H1 (cell line): ENCODE measurements around the gene ADPRH. TPM values are rescaled to one million over a fixed set of nuclear protein-coding genes. Genes with fewer than 3 reads are reported as not detected.
A peak's percentile ranks its signal among the peaks of the same experiment; 100 is the strongest.

Experiments
- CTCF ChIA-PET: fragments of 300-600 bp; sonication (Branson Sonifier 250); formaldehyde crosslinking; loops from one replicate; lab custom pipeline; 2021; ENCODE audit not compliant: partially characterized antibody; lab: Charles Lee
- POLR2A ChIA-PET: fragments of 300-600 bp; sonication (Branson Sonifier 250); formaldehyde crosslinking; loops from one replicate; lab custom pipeline; 2021; ENCODE audit warnings: inconsistent platforms; ENCODE audit not compliant: partially characterized antibody; lab: Charles Lee
- DNase-seq, 2 experiments: peaks; one replicate each; pipeline versions ENCODE4 v3.0.0 to v3.0.0-alpha.2; 2010 to 2022; ENCODE audit warnings: low spot score in 2 of 2, low read depth in 1 of 2, mixed read lengths in 1 of 2
- FAIRE-seq: peaks from 2 replicates; lab custom pipeline; 2011; peaks lifted over from hg19 to GRCh38; lab: Jason Lieb, UNC
- H2AFZ ChIP-seq: 2 replicates; pipeline ENCODE4 v1.8.1; 2012; ENCODE audit warnings: low read length, inconsistent platforms
- H2AK5ac ChIP-seq: 2 replicates; pipeline ENCODE4 v1.6.1; 2013; ENCODE audit warnings: low read depth, low read length
- H2BK120ac ChIP-seq: replicated peaks from 2 replicates; pipeline ENCODE3; 2013; ENCODE audit warnings: low read depth, low read length, inconsistent platforms
- H2BK12ac ChIP-seq: 2 replicates; pipeline ENCODE4 v1.6.1; 2013; ENCODE audit warnings: low read depth, low read length
- H2BK15ac ChIP-seq: 2 replicates; pipeline ENCODE4 v1.6.1; 2013; ENCODE audit warnings: low read length
- H2BK20ac ChIP-seq: 2 replicates; pipeline ENCODE4 v1.6.1; 2013; ENCODE audit warnings: low read length
- H2BK5ac ChIP-seq: 2 replicates; pipeline ENCODE4 v1.6.1; 2013; ENCODE audit warnings: low read depth, low read length
- H3K14ac ChIP-seq: 2 replicates; pipeline ENCODE4 v1.6.1; 2013; ENCODE audit warnings: inconsistent platforms; ENCODE audit not compliant: insufficient read length
- H3K18ac ChIP-seq: 2 replicates; pipeline ENCODE4 v1.6.1; 2013; ENCODE audit warnings: low read length; ENCODE audit errors: extremely low read depth
- H3K23ac ChIP-seq: 2 replicates; pipeline ENCODE4 v1.6.1; 2013; ENCODE audit warnings: inconsistent platforms; ENCODE audit not compliant: insufficient read length
- H3K23me2 ChIP-seq: 2 replicates; pipeline ENCODE4 v1.6.1; 2013; ENCODE audit warnings: low read depth, low read length
- H3K27ac ChIP-seq: 2 replicates; pipeline ENCODE4 v1.6.1; 2011; ENCODE audit warnings: low read depth, low read length, inconsistent platforms
- H3K27me3 ChIP-seq, 4 experiments: replicated peaks in 1 of 4; 1 replicate in 1 of 4; 2 replicates in 3 of 4; pipeline versions ENCODE4 v1.6.1 to v1.8.1; 2011 to 2013; ENCODE audit warnings: low read length in 3 of 4, mild to moderate bottlenecking in 3 of 4, inconsistent platforms in 2 of 4, mixed read lengths in 2 of 4, moderate library complexity in 1 of 4; ENCODE audit not compliant: control insufficient read depth in 3 of 4, insufficient read depth in 3 of 4; ENCODE audit errors: extremely low read depth in 1 of 4
- H3K36me3 ChIP-seq, 4 experiments: 2 replicates each; pipeline versions ENCODE4 v1.6.1 to v1.8.1; 2011 to 2013; ENCODE audit warnings: mild to moderate bottlenecking in 4 of 4, low read length in 3 of 4, moderate library complexity in 2 of 4, control low read depth in 1 of 4, inconsistent platforms in 1 of 4; ENCODE audit not compliant: insufficient read depth in 4 of 4, control insufficient read depth in 2 of 4
- H3K4ac ChIP-seq: replicated peaks from 2 replicates; pipeline ENCODE3; 2013; ENCODE audit warnings: low read length, low read depth, mixed read lengths, inconsistent platforms; ENCODE audit not compliant: insufficient read length
- H3K4me1 ChIP-seq, 4 experiments: replicated peaks in 1 of 4; 1 replicate in 1 of 4; 2 replicates in 3 of 4; pipeline versions ENCODE4 v1.6.1 to v1.8.1; 2011 to 2013; ENCODE audit warnings: low read length in 3 of 4, inconsistent platforms in 2 of 4, mixed read lengths in 1 of 4; ENCODE audit not compliant: insufficient read depth in 4 of 4, control insufficient read depth in 3 of 4
- H3K4me2 ChIP-seq, 2 experiments: 2 replicates each; pipeline versions ENCODE4 v1.6.1 to v1.8.1; 2011 to 2013; ENCODE audit warnings: low read depth in 2 of 2, low read length in 2 of 2, control low read depth in 1 of 2, inconsistent platforms in 1 of 2, mild to moderate bottlenecking in 1 of 2; ENCODE audit not compliant: insufficient read depth in 1 of 2
- H3K4me3 ChIP-seq, 4 experiments: fragments of 200-600, 300-600 bp in 1 of 4; sonication (generic), shearing (Covaris generic), sonication (Bioruptor Twin) in 1 of 4; 2 replicates each; pipeline versions ENCODE4 v1.5.1 to v1.8.1; 2011 to 2016; ENCODE audit warnings: low read length in 4 of 4, low read depth in 3 of 4, control low read depth in 2 of 4, inconsistent platforms in 2 of 4, mild to moderate bottlenecking in 2 of 4, mixed read lengths in 1 of 4, moderate library complexity in 1 of 4; ENCODE audit not compliant: insufficient read depth in 2 of 4; ENCODE audit errors: extremely low read depth in 1 of 4
- H3K56ac ChIP-seq: replicated peaks from 2 replicates; pipeline ENCODE3; 2013; ENCODE audit warnings: low read depth, mild to moderate bottlenecking, mixed read lengths, low read length, inconsistent platforms; ENCODE audit not compliant: insufficient read length
- H3K79me1 ChIP-seq: 2 replicates; pipeline ENCODE4 v1.6.1; 2013; ENCODE audit warnings: low read depth, low read length, control low read depth
- H3K79me2 ChIP-seq, 2 experiments: 2 replicates each; pipeline versions ENCODE4 v1.6.1 to v1.8.1; 2012 to 2013; ENCODE audit warnings: low read length in 2 of 2, mild to moderate bottlenecking in 2 of 2, inconsistent platforms in 1 of 2; ENCODE audit not compliant: insufficient read depth in 2 of 2, control insufficient read depth in 1 of 2
- H3K9ac ChIP-seq, 4 experiments: replicated peaks in 1 of 4; 1 replicate in 1 of 4; 2 replicates in 3 of 4; pipeline versions ENCODE4 v1.6.1 to v1.8.1; 2011 to 2013; ENCODE audit warnings: low read depth in 3 of 4, low read length in 3 of 4, control low read depth in 2 of 4, mild to moderate bottlenecking in 2 of 4, moderate library complexity in 2 of 4, inconsistent platforms in 1 of 4; ENCODE audit errors: extremely low read depth in 1 of 4
- H3K9me3 ChIP-seq, 2 experiments: 2 replicates each; pipeline versions ENCODE4 v1.6.1 to v1.8.1; 2012 to 2013; ENCODE audit warnings: mild to moderate bottlenecking in 2 of 2, moderate library complexity in 2 of 2, control low read depth in 1 of 2, inconsistent platforms in 1 of 2, low read depth in 1 of 2, low read length in 1 of 2, mixed read lengths in 1 of 2; ENCODE audit not compliant: insufficient read depth in 2 of 2
- H4K20me1 ChIP-seq, 2 experiments: replicated peaks in 1 of 2; 2 replicates each; pipeline versions ENCODE3 to v1.8.1; 2011 to 2013; ENCODE audit warnings: inconsistent platforms in 2 of 2, low read length in 2 of 2, mild to moderate bottlenecking in 1 of 2; ENCODE audit not compliant: insufficient read depth in 2 of 2, control insufficient read depth in 1 of 2
- H4K5ac ChIP-seq: 2 replicates; pipeline ENCODE4 v1.6.1; 2013; ENCODE audit warnings: low read length, low read depth, mixed read lengths, inconsistent platforms; ENCODE audit not compliant: insufficient read length
- H4K8ac ChIP-seq: 2 replicates; pipeline ENCODE4 v1.8.0; 2013; ENCODE audit warnings: mild to moderate bottlenecking, moderate library complexity, low read length, inconsistent platforms; ENCODE audit not compliant: insufficient read depth; ENCODE audit errors: extremely low read depth
- H4K91ac ChIP-seq: replicated peaks from 2 replicates; pipeline ENCODE3; 2013; ENCODE audit warnings: low read length, mixed read lengths, inconsistent platforms; ENCODE audit not compliant: insufficient read length
- BRCA1 ChIP-seq: IDR thresholded peaks from 2 replicates; pipeline ENCODE4 v1.6.1; 2012; ENCODE audit warnings: low read depth, low read length, improper control_type of control experiment
- CTCF ChIP-seq, 3 experiments: IDR thresholded peaks; 1 replicate in 2 of 3; 2 replicates in 1 of 3; pipeline versions ENCODE4 v1.5.1 to v1.6.1; 2011; ENCODE audit warnings: low read length in 3 of 3, mild to moderate bottlenecking in 3 of 3, inconsistent platforms in 2 of 3, low read depth in 1 of 3, moderate library complexity in 1 of 3; ENCODE audit not compliant: insufficient read depth in 1 of 3; ENCODE audit errors: control extremely low read depth in 1 of 3
- EZH2 ChIP-seq: fragments of 200-600 bp; sonication (generic); IDR thresholded peaks from 2 replicates; pipeline ENCODE4 v1.7.1; 2012; ENCODE audit warnings: low read depth, mild to moderate bottlenecking, moderate library complexity, low read length, inconsistent platforms; ENCODE audit not compliant: severe bottlenecking
- MAFK ChIP-seq: IDR thresholded peaks from 2 replicates; pipeline ENCODE4 v1.6.1; 2012; ENCODE audit warnings: low read depth, mild to moderate bottlenecking, improper control_type of control experiment, low read length
- NRF1 ChIP-seq: IDR thresholded peaks from 2 replicates; pipeline ENCODE4 v1.6.1; 2011; ENCODE audit warnings: mild to moderate bottlenecking, low read depth, low read length, improper control_type of control experiment
- PHF8 ChIP-seq: fragments of 200-600 bp; sonication (generic); conservative IDR thresholded peaks from 2 replicates; pipeline ENCODE4 v1.7.1; 2012; ENCODE audit warnings: low read depth, mild to moderate bottlenecking, inconsistent platforms, low read length, moderate library complexity
- RNF2 ChIP-seq: fragments of 200-900, 300-1000 bp; sonication (generic); IDR thresholded peaks from 2 replicates; pipeline ENCODE4 v1.7.1; 2016; ENCODE audit warnings: borderline replicate concordance, low read depth, mild to moderate bottlenecking, antibody characterized with exemption, low read length; ENCODE audit not compliant: poor library complexity, severe bottlenecking; ENCODE audit errors: missing control alignments
- SRF ChIP-seq: IDR thresholded peaks from 2 replicates; pipeline ENCODE4 v1.6.1; 2011; ENCODE audit warnings: mild to moderate bottlenecking, low read depth, low read length, moderate library complexity
- SUZ12 ChIP-seq: fragments of 200-600 bp; sonication (generic); IDR thresholded peaks from 2 replicates; pipeline ENCODE4 v1.6.1; 2012; ENCODE audit warnings: mild to moderate bottlenecking, inconsistent platforms, low read length, moderate library complexity, mixed read lengths
- TEAD4 ChIP-seq: IDR thresholded peaks from 2 replicates; pipeline ENCODE4 v1.6.1; 2012; ENCODE audit warnings: low read depth, low read length, inconsistent platforms, mixed read lengths
- ZNF274 ChIP-seq: IDR thresholded peaks from 2 replicates; pipeline ENCODE4 v1.7.0; 2012; ENCODE audit warnings: low read length, borderline replicate concordance; ENCODE audit errors: extremely low read depth
- WGBS, 2 experiments: shearing (Covaris generic) in 1 of 2; methylation state at CpG; one replicate each; pipeline versions ENCODE4 v1.1.6 to v1.1.7; 2013 to 2015; ENCODE audit warnings: low lambda C conversion rate in 2 of 2, mixed read lengths in 2 of 2, inconsistent platforms in 1 of 2, low coverage in 1 of 2, missing lambda C conversion rate in 1 of 2; ENCODE audit not compliant: insufficient replicate concordance in 2 of 2, insufficient coverage in 1 of 2, insufficient read length in 1 of 2; ENCODE audit errors: extremely low coverage in 1 of 2, missing lambda C conversion rate in 1 of 2; 5-methylcytosine and 5-hydroxymethylcytosine counted together
- polyA plus RNA-seq, 7 experiments: library from polyadenylated mRNA; depleted of rRNA in 3 of 7; stranded (reverse) in 5 of 7; unstranded in 2 of 7; fragments of >200 nt in 5 of 7; fragments of 200-250 nt in 2 of 7; gene quantifications; 1 replicate in 5 of 7; 2 replicates in 1 of 7; 4 replicates in 1 of 7; pipeline versions ENCODE4 v1.2.1 to v1.2.3, GENCODE V29; 2011 to 2013; ENCODE audit warnings: missing spikeins in 2 of 7, mixed read lengths in 2 of 7
- total RNA-seq: library from RNA; stranded (reverse); fragmentation: NEBNext Ultra II Directional; extraction: Animal tissue kit (Norgen Biotek cat#: 25700); gene quantifications from 2 replicates; pipeline ENCODE4 v1.2.1, GENCODE V29; 2021

Gene ADPRH
- total and polyA plus RNA-seq, 2 of the 8 experiments (the other 6 are each of a cell fraction or from before 2014, with no cell fraction given) = 2.6 to 4.2 TPM

GRCh38 chr3:119602676-119603075 is 23.4 kb downstream of the ADPRH start:
- Histone ChIP-seq H3K23ac (no peak overlapping the region), H4K20me1 (no peaks in the 10 kb centered on the region), H2BK120ac (no peak overlapping the region), H2BK20ac (no peak overlapping the region), H3K56ac (no peak overlapping the region), H3K27me3 (no peaks in the 10 kb centered on the region), H2BK15ac (no peak overlapping the region), H3K27ac (no peak overlapping the region), H2AFZ (peak overlapping the region; percentile 54; the same call in 1 of the 2 replicates), H3K9ac (no peak overlapping the region), H3K23me2 (no peaks in the 10 kb centered on the region; the same call in 1 of the 2 replicates), H3K4me2 (no peak overlapping the region), H4K5ac (no peak overlapping the region), H3K14ac (no peak overlapping the region), H2BK12ac (no peak overlapping the region), H3K4ac (no peak overlapping the region), H3K36me3 (no peaks in the 10 kb centered on the region), H4K8ac (no peak overlapping the region), H3K9me3 (no peaks in the 10 kb centered on the region), H4K91ac (no peak overlapping the region), H3K4me1 (peaks cover 0 to 3% (median 0%) of the 10 kb centered on the region in 4 experiments; a peak in 3 of 7 replicates), H3K79me2 (no peaks in the 10 kb centered on the region), H3K18ac (no peak overlapping the region), H2AK5ac (no peak overlapping the region), H3K79me1 (no peaks in the 10 kb centered on the region), H3K4me3 (no peak overlapping the region), H2BK5ac (no peak overlapping the region)
- WGBS, 2 experiments = 84% methylated on average over 1 of the region's 1 CpG; no CpG with 5 or more reads in 1 of the 2 experiments
- FAIRE-seq = no peak
- CTCF ChIA-PET = interaction anchor here (1.6 to 4.9 kb wide), 4 partner anchors 12 to 142 kb away, joined by 3 to 32 read pairs (median 8); no protein-coding TSS in a partner anchor
- POLR2A ChIA-PET = no interaction called here
- no peak for DNase-seq
- TF ChIP-seq BRCA1 = no peak
- TF ChIP-seq SRF = no peak
- no peak for TF ChIP-seq NRF1
- no peak for TF ChIP-seq EZH2
- no peak for TF ChIP-seq SUZ12
- no peak for TF ChIP-seq MAFK
- TF ChIP-seq RNF2 = no peak
- TF ChIP-seq PHF8 = no peak
- TF ChIP-seq CTCF (IDR thresholded peaks at IDR 0.05; ENCODE audit: control extremely low read depth in 1 of 3, insufficient read depth in 1 of 3, low read depth in 1 of 3, low read length in 3 of 3) = no peak
- TF ChIP-seq ZNF274 = no peak
- TF ChIP-seq TEAD4 = no peak
